Raji (cell line): Measurements from ENCODE around the gene TLR6.

Source experiments
- POLR2A ChIP-seq: IDR thresholded peaks from 2 replicates; pipeline ENCODE4 v1.6.1; 2011; ENCODE audit warnings: low read depth, low read length, control low read depth; ENCODE audit not compliant: insufficient read depth

TLR6 gene

GRCh38 chr4:38872620-38873019, 16.0 kb upstream of the TLR6 start:
- TF ChIP-seq POLR2A, result no peak

- TF ChIP-seq POLR2A, result no peak
These were observed 15.0 kb upstream of the TLR6 start for GRCh38 chr4:38871593-38871992.

- no peak for TF ChIP-seq POLR2A
These were observed 13.6 kb upstream of the TLR6 start for GRCh38 chr4:38870098-38870808.

- no peak for TF ChIP-seq POLR2A
These were observed 12.9 kb upstream of the TLR6 start for GRCh38 chr4:38869511-38869910.

- no peak for TF ChIP-seq POLR2A
These were observed 11.7 kb upstream of the TLR6 start for GRCh38 chr4:38868059-38868960.

- no peak for TF ChIP-seq POLR2A
These were observed 11.0 kb upstream of the TLR6 start, which contains the start of gene FAM114A1 for GRCh38 chr4:38867478-38868058. Gene FAM114A1 (plus strand): TSS chr4:38867806. CDS start chr4:38878079, 10,273 bp downstream.

- TF ChIP-seq POLR2A, result no peak
These were observed 10.4 kb upstream of the TLR6 start for GRCh38 chr4:38866973-38867477.

GRCh38 chr4:38865445-38865844, 8.8 kb upstream of the TLR6 start:
- no peak for TF ChIP-seq POLR2A

- TF ChIP-seq POLR2A, result no peak
These were observed 5.2 kb upstream of the TLR6 start for GRCh38 chr4:38861791-38862190.

GRCh38 chr4:38860788-38861424, 4.3 kb upstream of the TLR6 start:
- TF ChIP-seq POLR2A, result no peak

- TF ChIP-seq POLR2A, result no peak
These were observed 2.9 kb upstream of the TLR6 start for GRCh38 chr4:38859501-38859900.

GRCh38 chr4:38858097-38858420, 1.4 kb upstream of the TLR6 start:
- TF ChIP-seq POLR2A, result no peak

GRCh38 chr4:38857354-38858096, 908 bp upstream of the TLR6 start:
- peak; percentile 45; the same call in 1 of the 2 replicates for TF ChIP-seq POLR2A

GRCh38 chr4:38856046-38856445, 571 bp downstream of the TLR6 start:
- no peak for TF ChIP-seq POLR2A

- no peak for TF ChIP-seq POLR2A
These were observed 1.2 kb downstream of the TLR6 start for GRCh38 chr4:38855466-38855865.

GRCh38 chr4:38846015-38846414, 10.6 kb downstream of the TLR6 start:
- no peak for TF ChIP-seq POLR2A
